ENCODE measurements around the gene MCRIP1.
A peak's percentile ranks its signal among the peaks of the same experiment; 100 is the strongest.

Gene MCRIP1

DNA sequence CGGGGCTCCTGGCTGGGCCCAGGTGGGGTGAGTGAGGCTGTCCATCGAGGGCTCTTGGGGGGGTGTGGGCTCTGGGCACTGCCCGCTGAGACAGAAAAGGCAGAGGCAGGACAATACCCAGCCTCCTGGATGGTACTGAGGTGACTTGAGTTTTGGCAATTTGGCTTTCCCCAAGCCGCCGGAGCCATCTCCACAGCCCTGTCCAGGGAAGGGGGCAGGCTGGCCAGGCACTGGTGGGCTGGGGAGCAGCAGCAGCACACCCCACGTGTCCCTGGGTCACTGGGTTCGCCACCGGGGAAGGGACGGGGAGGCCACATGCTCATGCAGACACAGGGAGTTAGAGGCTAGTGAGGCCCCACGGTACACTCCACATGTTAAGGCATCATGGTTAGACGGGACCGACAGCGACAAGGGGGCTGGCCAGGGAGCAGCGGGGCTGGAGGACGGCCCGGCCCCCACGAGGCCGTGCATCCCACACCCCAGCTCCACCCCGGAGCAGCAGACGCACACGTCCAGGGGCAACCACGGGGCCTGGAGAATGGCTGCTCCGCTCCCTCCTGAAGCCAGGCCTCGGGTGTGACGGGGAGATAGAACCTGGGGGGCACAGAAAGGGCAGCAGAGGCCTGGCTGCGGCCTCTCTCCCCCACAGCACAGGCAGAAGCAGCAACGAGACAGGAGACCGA lies 35.0 kb upstream of the MCRIP1 start:
- H3K4me3 ChIP-seq (ENCODE audit: low read depth in 1 of 2, low read length in 2 of 2), result no peak overlapping the region
- H3K27me3 ChIP-seq (ENCODE audit: control insufficient read depth in 1 of 2, insufficient read depth in 2 of 2, low read length in 2 of 2), result no peaks in the 10 kb centered on the region
- no peak overlapping the region for H3K9ac ChIP-seq (ENCODE audit: low read length)
- no peaks in the 10 kb centered on the region for H3K9me3 ChIP-seq (ENCODE audit: low read length)
- peak overlapping the region; percentile 27 for H3K27ac ChIP-seq (ENCODE audit: low read depth, low read length)
- H3K36me3 ChIP-seq (ENCODE audit: insufficient read depth, low read length), result peaks cover 15% of the 10 kb centered on the region
- H3K4me1 ChIP-seq (ENCODE audit: insufficient read depth, low read length), result peaks cover 35% of the 10 kb centered on the region

DNA sequence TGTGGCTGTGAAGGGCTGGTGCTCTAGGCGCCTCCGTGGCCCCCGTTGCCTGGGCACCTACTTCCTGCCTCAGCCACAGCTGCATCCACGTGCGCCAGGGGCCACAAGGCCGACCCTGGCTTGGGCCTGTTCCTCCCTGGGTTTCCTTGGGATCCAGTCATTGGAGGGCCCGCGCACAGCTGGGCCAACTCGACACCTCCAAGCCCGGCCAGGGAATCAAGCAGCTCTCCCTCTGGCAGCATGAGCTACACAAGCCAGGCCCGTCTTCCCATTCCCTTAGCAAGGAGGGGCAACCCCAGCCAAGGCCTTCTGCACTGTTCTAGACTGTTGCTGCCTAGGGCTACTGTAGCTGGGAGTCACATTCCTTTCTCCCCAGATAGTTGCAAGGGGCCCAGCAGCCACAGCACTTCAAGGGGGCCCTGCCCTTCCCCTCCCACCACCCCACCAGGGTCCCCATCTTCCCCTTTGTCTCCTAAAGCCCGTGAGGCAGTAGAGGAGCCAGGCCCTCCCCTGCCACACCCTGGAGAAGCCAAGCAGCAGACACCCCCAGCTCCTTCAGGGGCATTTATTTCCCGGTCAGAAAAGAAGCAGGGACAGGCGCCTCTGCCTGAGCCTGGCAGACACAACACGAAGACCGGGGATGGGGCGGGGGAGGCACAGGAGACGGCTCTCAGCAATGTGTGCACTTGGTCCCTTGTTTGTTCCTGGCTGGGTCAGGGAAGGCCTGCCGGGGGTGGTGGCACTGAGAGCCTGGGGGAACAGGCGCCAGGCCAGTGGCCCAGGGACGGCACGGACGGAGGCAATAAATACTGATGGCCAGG lies 34.3 kb upstream of the MCRIP1 start:
- H3K4me1 ChIP-seq (ENCODE audit: insufficient read depth, low read length), result peaks cover 32% of the 10 kb centered on the region

DNA sequence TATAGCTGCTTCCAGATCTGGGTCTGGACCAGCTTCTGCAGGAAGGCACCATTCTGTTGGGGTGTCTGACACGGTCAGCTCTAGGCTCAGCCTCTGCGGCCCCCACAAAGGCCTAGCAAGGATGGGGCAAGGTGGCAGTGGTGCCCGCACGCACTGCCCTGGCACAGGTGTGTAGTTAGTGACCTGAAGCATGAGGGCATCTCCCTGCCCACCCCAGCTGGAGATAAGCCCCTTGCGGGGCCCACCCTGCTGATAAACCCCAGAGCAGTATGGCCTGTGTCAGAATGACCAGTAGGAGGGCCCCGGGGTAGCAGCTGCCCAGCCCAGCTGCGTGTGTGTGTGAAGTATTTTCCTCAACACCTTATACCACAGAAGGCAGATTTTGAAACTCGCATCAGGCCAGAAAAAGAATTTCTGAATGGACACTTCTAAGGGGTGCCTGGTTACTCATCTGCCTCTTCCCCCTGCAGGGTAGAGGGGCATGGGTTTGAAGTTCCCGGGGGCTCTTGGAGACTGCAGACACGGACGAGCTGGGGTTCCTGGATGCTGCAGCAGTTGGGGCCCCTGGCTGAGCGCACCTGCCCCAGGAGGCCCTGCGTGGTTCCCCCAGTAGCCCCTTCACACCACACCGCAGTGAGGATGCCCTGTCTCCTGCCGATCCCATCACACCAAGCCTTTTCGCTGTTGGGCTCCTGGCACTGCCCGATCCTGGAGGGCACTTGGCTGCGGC lies 33.5 kb upstream of the MCRIP1 start:
- Histone ChIP-seq H3K27me3 (ENCODE audit: control insufficient read depth in 1 of 2, insufficient read depth in 2 of 2, low read length in 2 of 2) (no peaks in the 10 kb centered on the region), H3K36me3 (ENCODE audit: insufficient read depth, low read length) (peaks cover 21% of the 10 kb centered on the region), H3K9me3 (ENCODE audit: low read length) (no peaks in the 10 kb centered on the region), H3K9ac (ENCODE audit: low read length) (no peak overlapping the region), H3K4me1 (ENCODE audit: insufficient read depth, low read length) (peaks cover 34% of the 10 kb centered on the region), H3K4me3 (ENCODE audit: low read depth in 1 of 2, low read length in 2 of 2) (no peak overlapping the region), H3K27ac (ENCODE audit: low read depth, low read length) (peak overlapping the region; percentile 27)

More for the DNA sequence above, 34.3 kb upstream of the MCRIP1 start:
- Histone ChIP-seq H3K27me3 (ENCODE audit: control insufficient read depth in 1 of 2, insufficient read depth in 2 of 2, low read length in 2 of 2) (no peaks in the 10 kb centered on the region), H3K27ac (ENCODE audit: low read depth, low read length) (peak overlapping the region; percentile 27), H3K9ac (ENCODE audit: low read length) (no peak overlapping the region), H3K4me3 (ENCODE audit: low read depth in 1 of 2, low read length in 2 of 2) (no peak overlapping the region), H3K36me3 (ENCODE audit: insufficient read depth, low read length) (peaks cover 21% of the 10 kb centered on the region), H3K9me3 (ENCODE audit: low read length) (no peaks in the 10 kb centered on the region)

DNA sequence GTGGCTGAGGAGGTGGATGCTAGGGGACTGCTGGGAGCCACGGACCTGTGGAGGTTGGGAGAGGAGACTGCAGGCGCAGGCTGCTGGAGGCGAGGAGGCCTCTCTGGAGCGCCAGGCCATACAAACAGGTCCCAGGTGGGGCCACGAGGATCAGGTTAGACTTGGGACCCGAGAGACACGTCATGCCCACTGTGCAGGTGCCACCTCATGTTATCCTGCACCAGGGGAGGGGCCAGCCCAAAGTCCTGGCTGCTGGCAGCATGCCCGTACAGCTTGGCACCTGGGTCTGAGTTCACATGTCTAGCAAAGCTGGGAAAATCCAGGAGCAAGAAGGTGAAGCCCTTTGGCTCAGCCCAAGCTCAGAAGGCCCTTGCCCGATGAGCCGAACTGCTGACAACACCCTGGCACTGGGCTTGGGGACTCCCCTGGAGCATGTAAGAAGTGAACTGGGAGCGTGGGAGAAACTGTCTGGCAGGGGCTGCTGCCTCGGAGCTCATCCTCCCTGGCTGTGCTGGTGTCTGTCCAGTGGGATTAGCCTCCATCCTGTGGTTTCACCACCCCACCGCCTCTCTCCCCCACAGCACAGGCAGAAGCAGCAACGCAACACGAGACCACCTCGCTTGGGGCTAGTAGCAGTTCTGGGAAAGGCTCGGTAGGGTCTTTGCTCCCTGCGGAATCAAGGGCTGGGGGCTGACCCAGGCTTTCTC lies 32.8 kb upstream of the MCRIP1 start:
- H3K9ac ChIP-seq (ENCODE audit: low read length), result no peak overlapping the region
- H3K27ac ChIP-seq (ENCODE audit: low read depth, low read length), result no peak overlapping the region
- peaks cover 21% of the 10 kb centered on the region for H3K36me3 ChIP-seq (ENCODE audit: insufficient read depth, low read length)
- H3K4me3 ChIP-seq (ENCODE audit: low read depth in 1 of 2, low read length in 2 of 2), result no peak overlapping the region
- H3K27me3 ChIP-seq (ENCODE audit: control insufficient read depth in 1 of 2, insufficient read depth in 2 of 2, low read length in 2 of 2), result no peaks in the 10 kb centered on the region
- H3K4me1 ChIP-seq (ENCODE audit: insufficient read depth, low read length), result peaks cover 34% of the 10 kb centered on the region
- H3K9me3 ChIP-seq (ENCODE audit: low read length), result no peaks in the 10 kb centered on the region

DNA sequence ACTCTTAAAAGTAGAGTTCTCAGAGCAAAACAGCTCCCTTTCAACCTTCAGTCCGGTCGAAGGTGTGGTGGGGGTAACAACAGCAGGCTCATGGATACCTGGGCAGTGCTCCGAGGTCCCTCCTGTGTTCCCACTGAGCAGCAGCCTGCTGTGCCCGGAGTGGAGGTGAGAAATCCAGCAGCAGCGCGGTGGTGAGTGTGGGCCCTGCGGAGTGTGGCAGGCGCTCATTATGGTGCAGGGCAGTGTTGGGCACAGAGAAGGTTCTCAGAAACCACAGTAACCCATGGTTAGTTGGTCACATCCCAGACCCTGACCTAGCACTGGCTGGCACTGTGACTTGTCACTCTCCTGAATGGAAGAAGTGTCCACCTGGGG lies 32.3 kb upstream of the MCRIP1 start:
- no peaks in the 10 kb centered on the region for H3K27me3 ChIP-seq (ENCODE audit: control insufficient read depth in 1 of 2, insufficient read depth in 2 of 2, low read length in 2 of 2)
- H3K36me3 ChIP-seq (ENCODE audit: insufficient read depth, low read length), result peaks cover 21% of the 10 kb centered on the region
- H3K9ac ChIP-seq (ENCODE audit: low read length), result no peak overlapping the region
- no peak overlapping the region for H3K27ac ChIP-seq (ENCODE audit: low read depth, low read length)
- H3K4me1 ChIP-seq (ENCODE audit: insufficient read depth, low read length), result peaks cover 34% of the 10 kb centered on the region
- no peaks in the 10 kb centered on the region for H3K9me3 ChIP-seq (ENCODE audit: low read length)
- no peak overlapping the region for H3K4me3 ChIP-seq (ENCODE audit: low read depth in 1 of 2, low read length in 2 of 2)

DNA sequence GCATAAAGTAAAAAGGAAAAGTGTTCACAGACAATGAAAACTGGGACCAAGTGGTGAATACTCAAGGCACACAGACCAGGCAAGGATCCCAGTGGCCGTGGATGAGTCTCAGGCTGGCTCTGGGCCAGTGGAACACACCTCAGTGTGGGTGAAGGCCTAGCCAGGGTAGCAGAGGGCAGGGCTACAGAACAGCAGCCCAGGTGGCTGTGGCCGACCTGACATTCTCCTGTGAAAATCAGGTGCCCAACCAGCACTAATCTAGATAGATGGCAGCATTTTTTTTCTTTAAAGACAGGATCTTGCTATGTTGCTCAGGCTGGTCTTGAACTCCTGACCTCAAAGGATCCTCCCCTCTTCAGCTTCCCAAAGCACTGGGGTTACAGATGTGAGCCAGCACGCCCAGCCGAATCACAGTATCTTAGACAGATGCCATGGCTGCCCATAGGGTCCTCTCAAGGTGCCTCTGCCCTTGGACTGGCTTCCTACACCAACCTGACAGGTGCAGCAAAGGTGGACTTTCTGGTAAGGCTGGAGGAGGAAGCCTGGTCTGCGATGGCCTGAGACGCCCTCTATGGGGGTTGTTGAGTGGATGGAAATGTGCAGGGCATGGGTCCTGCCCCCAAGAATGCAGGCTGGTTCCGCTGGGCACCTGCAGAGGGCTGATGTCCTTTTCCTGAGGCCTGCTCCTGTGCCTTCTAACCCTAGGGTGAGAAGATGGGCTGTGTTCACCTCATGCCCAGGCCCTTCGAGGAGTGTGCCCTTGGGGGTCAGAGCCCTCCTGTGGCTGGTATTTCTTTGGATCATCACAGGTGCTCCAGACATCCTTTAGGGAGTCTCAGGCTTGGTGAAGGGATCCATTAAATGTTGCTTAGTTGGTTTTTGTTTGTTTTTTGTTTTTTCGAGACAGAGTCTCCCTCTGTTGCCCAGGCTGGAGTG lies 31.0 kb upstream of the MCRIP1 start:
- Histone ChIP-seq H3K4me3 (ENCODE audit: low read depth in 1 of 2, low read length in 2 of 2) (no peak overlapping the region), H3K27me3 (ENCODE audit: control insufficient read depth in 1 of 2, insufficient read depth in 2 of 2, low read length in 2 of 2) (no peaks in the 10 kb centered on the region), H3K9me3 (ENCODE audit: low read length) (no peaks in the 10 kb centered on the region), H3K27ac (ENCODE audit: low read depth, low read length) (no peak overlapping the region), H3K36me3 (ENCODE audit: insufficient read depth, low read length) (peaks cover 20% of the 10 kb centered on the region), H3K4me1 (ENCODE audit: insufficient read depth, low read length) (peaks cover 30% of the 10 kb centered on the region), H3K9ac (ENCODE audit: low read length) (no peak overlapping the region)

DNA sequence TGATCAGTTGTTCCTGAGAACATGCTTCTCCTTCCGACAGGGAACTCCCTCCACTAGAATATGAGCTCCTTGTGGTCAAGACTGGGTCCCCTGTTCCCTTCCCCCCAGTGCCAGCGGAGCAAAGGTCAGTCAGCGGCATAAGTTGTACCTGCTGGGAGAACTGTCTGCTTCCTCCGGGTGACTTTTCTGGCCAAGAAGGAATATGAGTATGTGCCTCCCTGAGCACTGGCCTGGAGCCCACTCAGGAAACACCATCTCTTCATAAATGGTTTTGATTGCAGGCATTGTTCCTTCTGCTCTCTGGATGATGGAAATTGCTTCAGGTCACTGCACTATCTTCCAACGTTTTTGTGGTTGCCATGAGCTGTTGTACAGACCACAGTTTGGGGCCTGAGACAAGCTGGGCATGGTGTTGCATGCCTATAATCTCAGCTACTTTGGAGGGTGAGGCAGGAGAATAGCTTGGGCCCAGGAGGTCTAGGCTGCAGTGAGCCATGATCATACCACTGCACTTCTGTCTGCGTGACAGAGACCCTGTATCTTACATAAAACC lies 30.1 kb upstream of the MCRIP1 start:
- H3K36me3 ChIP-seq (ENCODE audit: insufficient read depth, low read length), result peaks cover 22% of the 10 kb centered on the region
- no peak overlapping the region for H3K4me3 ChIP-seq (ENCODE audit: low read depth in 1 of 2, low read length in 2 of 2)
- H3K9me3 ChIP-seq (ENCODE audit: low read length), result no peaks in the 10 kb centered on the region
- H3K27ac ChIP-seq (ENCODE audit: low read depth, low read length), result no peak overlapping the region
- peaks cover 34% of the 10 kb centered on the region for H3K4me1 ChIP-seq (ENCODE audit: insufficient read depth, low read length)
- H3K27me3 ChIP-seq (ENCODE audit: control insufficient read depth in 1 of 2, insufficient read depth in 2 of 2, low read length in 2 of 2), result no peaks in the 10 kb centered on the region
- no peak overlapping the region for H3K9ac ChIP-seq (ENCODE audit: low read length)

DNA sequence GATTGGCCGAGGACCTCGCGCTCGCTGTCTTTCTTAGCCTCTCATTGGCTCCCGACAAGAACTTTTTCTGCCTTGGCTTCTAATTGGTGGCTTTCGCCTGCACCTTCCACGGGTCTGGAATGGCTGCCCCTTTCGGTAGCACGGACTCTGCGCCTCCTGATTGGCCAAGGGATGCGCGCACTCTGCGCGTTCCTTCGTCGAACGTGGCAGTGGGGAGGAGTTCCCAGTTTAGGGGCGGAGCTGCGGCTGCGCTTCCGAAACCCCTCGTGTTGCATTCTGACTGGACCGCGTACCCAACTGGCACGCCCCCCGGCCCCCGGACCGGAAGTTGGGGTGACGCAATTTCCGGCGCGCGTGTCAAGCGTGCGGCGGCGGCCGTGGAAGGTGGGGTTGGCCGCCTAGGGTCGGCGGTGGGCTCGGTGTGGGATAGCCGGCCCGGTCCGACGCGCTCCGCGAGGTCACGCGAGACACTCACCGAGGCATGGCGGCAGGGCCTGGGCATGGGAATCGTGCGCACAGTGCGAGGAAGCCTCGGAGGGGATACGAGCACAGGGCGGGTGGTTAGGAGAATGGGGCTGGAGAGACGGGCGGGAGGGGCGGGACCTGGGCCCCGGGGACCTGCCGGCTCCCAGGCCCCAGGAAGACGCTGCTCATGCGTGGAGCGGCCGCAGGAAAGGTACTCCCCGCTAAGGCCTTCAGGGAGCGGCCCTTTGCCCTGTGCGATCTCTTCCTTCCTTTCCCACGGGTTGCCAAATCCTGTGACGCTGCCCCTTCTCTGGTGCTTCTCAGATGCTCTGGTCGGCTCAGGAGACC lies 27.9 kb upstream of the MCRIP1 start:
- peak overlapping the region; percentile 67 to 75 for H3K4me3 ChIP-seq (ENCODE audit: low read depth in 1 of 2, low read length in 2 of 2)
- peaks cover 27% of the 10 kb centered on the region for H3K36me3 ChIP-seq (ENCODE audit: insufficient read depth, low read length)
- H3K9me3 ChIP-seq (ENCODE audit: low read length), result no peaks in the 10 kb centered on the region
- H3K27ac ChIP-seq (ENCODE audit: low read depth, low read length), result peak overlapping the region; percentile 96
- H3K27me3 ChIP-seq (ENCODE audit: control insufficient read depth in 1 of 2, insufficient read depth in 2 of 2, low read length in 2 of 2), result no peaks in the 10 kb centered on the region
- H3K9ac ChIP-seq (ENCODE audit: low read length), result peak overlapping the region; percentile 84
- H3K4me1 ChIP-seq (ENCODE audit: insufficient read depth, low read length), result peaks cover 31% of the 10 kb centered on the region

DNA sequence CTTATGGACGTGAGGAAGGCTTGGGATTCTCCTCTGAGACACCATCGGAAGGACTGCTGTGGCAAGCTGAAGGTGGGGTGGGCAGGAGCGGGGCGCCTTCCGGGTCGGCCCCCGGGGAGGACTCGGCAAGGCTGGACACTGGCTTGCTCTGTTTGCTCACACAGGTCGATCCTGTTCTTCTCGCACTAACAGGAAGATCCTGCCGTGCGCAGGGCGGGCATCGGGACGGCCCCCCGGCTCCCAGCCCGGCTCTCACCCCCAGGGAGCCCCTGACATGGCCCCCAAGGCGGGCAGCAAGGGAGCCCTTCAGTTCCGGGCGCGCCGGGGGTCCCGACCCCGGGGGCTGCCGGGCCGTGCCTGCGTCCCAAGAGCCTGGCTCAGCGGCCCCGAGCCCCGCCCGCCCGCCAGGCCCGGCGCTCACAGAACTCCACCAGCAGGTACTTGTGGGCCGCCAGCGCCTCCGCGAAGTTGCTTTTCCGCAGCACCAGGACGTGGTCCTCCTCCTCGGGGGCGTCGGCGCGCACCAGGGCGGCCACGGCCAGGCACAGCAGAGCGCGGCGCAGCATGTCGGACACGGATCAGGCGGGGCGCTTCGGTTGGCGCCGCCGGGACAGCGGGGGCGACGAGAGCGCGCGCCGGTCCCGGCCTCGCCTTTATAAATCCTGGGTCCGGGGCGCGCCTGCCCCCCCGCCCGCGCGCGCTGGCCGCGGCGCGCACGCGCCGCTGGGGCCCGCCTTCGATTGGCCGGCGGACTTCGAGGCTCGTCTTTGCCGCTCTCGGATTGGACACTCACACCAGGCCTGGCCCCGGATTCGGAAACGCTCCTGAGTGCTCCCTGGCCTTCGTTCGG lies 27.0 kb upstream of the MCRIP1 start, which contains the start of gene P4HB:
TSS of gene P4HB (minus strand) at position 630 of the 850 bp plus-strand sequence. CDS start at position 566, 64 bp downstream.
- Histone ChIP-seq H3K9ac (ENCODE audit: low read length) (peak within 1 kb of the TSS; percentile 84), H3K27ac (ENCODE audit: low read depth, low read length) (peak within 1 kb of the TSS; percentile 96), H3K27me3 (ENCODE audit: control insufficient read depth in 1 of 2, insufficient read depth in 2 of 2, low read length in 2 of 2) (no peaks in the 10 kb centered on the region), H3K4me1 (ENCODE audit: insufficient read depth, low read length) (peaks cover 31% of the 10 kb centered on the region), H3K4me3 (ENCODE audit: low read depth in 1 of 2, low read length in 2 of 2) (peak within 1 kb of the TSS; percentile 76 to 86), H3K36me3 (ENCODE audit: insufficient read depth, low read length) (peaks cover 35% of the 10 kb centered on the region), H3K9me3 (ENCODE audit: low read length) (no peaks in the 10 kb centered on the region)
